CD8-positive, alpha-beta memory T cell (primary cell): ENCODE data around the gene MDGA2. TPM values are rescaled to one million over a fixed set of nuclear protein-coding genes. Genes with fewer than 3 reads are reported as not detected.

ENCODE experiments used
- CTCF ChIA-PET: fragments of 350-600 bp; sonication (Branson Sonifier 250); formaldehyde crosslinking; loops from one replicate; lab custom pipeline; 2021; ENCODE audit warnings: antibody characterized with exemption; lab: Charles Lee
- POLR2A ChIA-PET: fragments of 350-600 bp; sonication (Branson Sonifier 250); formaldehyde crosslinking; loops from one replicate; lab custom pipeline; 2021; ENCODE audit warnings: antibody characterized with exemption; lab: Charles Lee
- DNase-seq, 5 donors: peaks; one replicate each; pipeline versions ENCODE4 v3.0.0 to v3.0.0-alpha.2; 2020 to 2022; ENCODE audit warnings: mixed read lengths in 1 of 5
- H3K27ac ChIP-seq: one replicate; pipeline ENCODE4 v1.7.0; 2013; ENCODE audit warnings: low read depth, mild to moderate bottlenecking, low read length, moderate library complexity
- H3K27me3 ChIP-seq: 2 replicates; pipeline ENCODE4 v1.7.0; 2013; ENCODE audit warnings: low read length, mild to moderate bottlenecking; ENCODE audit not compliant: insufficient read depth, poor library complexity, severe bottlenecking
- H3K36me3 ChIP-seq: 2 replicates; pipeline ENCODE4 v1.7.0; 2013; ENCODE audit warnings: mild to moderate bottlenecking, low read length, moderate library complexity; ENCODE audit not compliant: insufficient read depth
- H3K4me1 ChIP-seq: 2 replicates; pipeline ENCODE4 v1.7.0; 2013; ENCODE audit warnings: mild to moderate bottlenecking, low read length, moderate library complexity; ENCODE audit not compliant: insufficient read depth
- H3K4me3 ChIP-seq: 2 replicates; pipeline ENCODE4 v1.7.0; 2013; ENCODE audit warnings: mild to moderate bottlenecking, low read length
- H3K9me3 ChIP-seq: 2 replicates; pipeline ENCODE4 v1.7.0; 2013; ENCODE audit warnings: mild to moderate bottlenecking, low read length
- H3K27ac Mint-ChIP-seq, 8 donors: one replicate each; pipeline ENCODE4 v1.8.0; 2020 to 2021; ENCODE audit warnings: mixed read lengths in 8 of 8, mild to moderate bottlenecking in 6 of 8, inconsistent platforms in 3 of 8, moderate library complexity in 3 of 8
- H3K27me3 Mint-ChIP-seq, 2 donors: one replicate each; pipeline ENCODE4 v1.8.0; 2020 to 2021; ENCODE audit warnings: mixed read lengths in 2 of 2, mild to moderate bottlenecking in 1 of 2, moderate library complexity in 1 of 2
- H3K36me3 Mint-ChIP-seq, 3 donors: one replicate each; pipeline ENCODE4 v1.8.0; 2020 to 2021; ENCODE audit warnings: mixed read lengths in 3 of 3, inconsistent platforms in 1 of 3, mild to moderate bottlenecking in 1 of 3
- H3K4me1 Mint-ChIP-seq, 3 donors: one replicate each; pipeline ENCODE4 v1.8.0; 2020 to 2021; ENCODE audit warnings: mixed read lengths in 3 of 3, inconsistent platforms in 1 of 3, mild to moderate bottlenecking in 1 of 3
- H3K4me3 Mint-ChIP-seq, 7 donors: one replicate each; pipeline ENCODE4 v1.8.0; 2020 to 2021; ENCODE audit warnings: mixed read lengths in 7 of 7, mild to moderate bottlenecking in 6 of 7, moderate library complexity in 4 of 7, inconsistent platforms in 2 of 7
- H3K9me3 Mint-ChIP-seq, 5 donors: one replicate each; pipeline ENCODE4 v1.8.0; 2020 to 2022; ENCODE audit warnings: mixed read lengths in 5 of 5, mild to moderate bottlenecking in 3 of 5, moderate library complexity in 2 of 5, inconsistent platforms in 1 of 5
- polyA plus RNA-seq: library from polyadenylated mRNA; unstranded; fragments of 300-500 nt; fragmentation: Illumina TruSeq; gene quantifications from one replicate; pipeline ENCODE4 v1.2.3, GENCODE V29; 2021
- total RNA-seq, 2 experiments: library from RNA; stranded (reverse); gene quantifications; one replicate each; pipeline ENCODE4 v1.2.3, GENCODE V29; 2021

MDGA2 gene
- total and polyA plus RNA-seq, 3 experiments from 2014 or later, result not detected

GRCh38 chr14:47008732-47009131, 666.7 kb downstream of the MDGA2 start:
- Histone ChIP-seq H3K27ac (no peak overlapping the region), H3K4me3 (no peak overlapping the region), H3K27me3 (no peaks in the 10 kb centered on the region), H3K4me1 (no peaks in the 10 kb centered on the region), H3K36me3 (no peaks in the 10 kb centered on the region), H3K9me3 (no peaks in the 10 kb centered on the region)
- ChIA-PET CTCF (no interaction called here), POLR2A (no interaction called here)
- no peak overlapping the region for H3K27ac Mint-ChIP-seq
- no peaks in the 10 kb centered on the region for H3K4me1 Mint-ChIP-seq
- H3K27me3 Mint-ChIP-seq, result no peaks in the 10 kb centered on the region
- no peak overlapping the region for H3K4me3 Mint-ChIP-seq
- H3K36me3 Mint-ChIP-seq, result no peaks in the 10 kb centered on the region
- no peak for DNase-seq
- peaks cover 4 to 13% (median 11%) of the 10 kb centered on the region in 5 donors for H3K9me3 Mint-ChIP-seq

GRCh38 chr14:46999661-47000060, 675.7 kb downstream of the MDGA2 start:
- Histone ChIP-seq H3K4me3 (no peak overlapping the region), H3K27me3 (no peaks in the 10 kb centered on the region), H3K36me3 (no peaks in the 10 kb centered on the region), H3K9me3 (no peaks in the 10 kb centered on the region), H3K4me1 (no peaks in the 10 kb centered on the region), H3K27ac (no peak overlapping the region)
- no peaks in the 10 kb centered on the region for H3K36me3 Mint-ChIP-seq
- H3K9me3 Mint-ChIP-seq, result peaks cover 4 to 29% (median 7%) of the 10 kb centered on the region in 5 donors
- POLR2A ChIA-PET, result no interaction called here
- no peak overlapping the region for H3K4me3 Mint-ChIP-seq
- CTCF ChIA-PET, result no interaction called here
- no peaks in the 10 kb centered on the region for H3K27me3 Mint-ChIP-seq
- H3K27ac Mint-ChIP-seq, result no peak overlapping the region
- no peaks in the 10 kb centered on the region for H3K4me1 Mint-ChIP-seq
- DNase-seq, result no peak

- Mint-ChIP-seq H3K9me3 (peaks cover 2 to 43% (median 12%) of the 10 kb centered on the region in 5 donors), H3K27ac (no peak overlapping the region), H3K4me1 (no peaks in the 10 kb centered on the region), H3K4me3 (no peak overlapping the region), H3K36me3 (no peaks in the 10 kb centered on the region), H3K27me3 (no peaks in the 10 kb centered on the region)
- no peak overlapping the region for H3K4me3 ChIP-seq
- H3K36me3 ChIP-seq, result no peaks in the 10 kb centered on the region
- DNase-seq, result no peak
- ChIA-PET CTCF (no interaction called here), POLR2A (no interaction called here)
- no peaks in the 10 kb centered on the region for H3K27me3 ChIP-seq
- H3K27ac ChIP-seq, result no peak overlapping the region
- no peaks in the 10 kb centered on the region for H3K9me3 ChIP-seq
- H3K4me1 ChIP-seq, result no peaks in the 10 kb centered on the region
These were observed 685.8 kb downstream of the MDGA2 start for GRCh38 chr14:46989566-46989965.

- Mint-ChIP-seq H3K27ac (no peak overlapping the region), H3K4me3 (no peak overlapping the region), H3K9me3 (peaks cover 2 to 39% (median 7%) of the 10 kb centered on the region in 5 donors), H3K4me1 (no peaks in the 10 kb centered on the region), H3K36me3 (no peaks in the 10 kb centered on the region), H3K27me3 (no peaks in the 10 kb centered on the region)
- H3K9me3 ChIP-seq, result no peaks in the 10 kb centered on the region
- no peaks in the 10 kb centered on the region for H3K4me1 ChIP-seq
- no peak for DNase-seq
- POLR2A ChIA-PET, result no interaction called here
- CTCF ChIA-PET, result interaction anchor here (1.0 kb wide), 1 partner anchor 9 kb away, joined by 3 read pairs; no protein-coding TSS in a partner anchor
- H3K4me3 ChIP-seq, result no peak overlapping the region
- no peaks in the 10 kb centered on the region for H3K36me3 ChIP-seq
- no peak overlapping the region for H3K27ac ChIP-seq
- H3K27me3 ChIP-seq, result no peaks in the 10 kb centered on the region
These were observed 687.1 kb downstream of the MDGA2 start for GRCh38 chr14:46988312-46988711.

GRCh38 chr14:46985529-46986380, 689.6 kb downstream of the MDGA2 start:
- H3K4me3 ChIP-seq, result no peak overlapping the region
- Mint-ChIP-seq H3K27ac (no peak overlapping the region), H3K9me3 (peaks cover 5 to 25% (median 9%) of the 10 kb centered on the region in 5 donors), H3K4me3 (no peak overlapping the region), H3K4me1 (no peaks in the 10 kb centered on the region), H3K36me3 (no peaks in the 10 kb centered on the region), H3K27me3 (no peaks in the 10 kb centered on the region)
- H3K27me3 ChIP-seq, result no peaks in the 10 kb centered on the region
- no peaks in the 10 kb centered on the region for H3K36me3 ChIP-seq
- DNase-seq, result no peak
- POLR2A ChIA-PET, result no interaction called here
- H3K27ac ChIP-seq, result no peak overlapping the region
- no peaks in the 10 kb centered on the region for H3K9me3 ChIP-seq
- H3K4me1 ChIP-seq, result no peaks in the 10 kb centered on the region
- CTCF ChIA-PET, result no interaction called here

GRCh38 chr14:46973295-46973694, 702.1 kb downstream of the MDGA2 start:
- H3K9me3 ChIP-seq, result no peaks in the 10 kb centered on the region
- POLR2A ChIA-PET, result no interaction called here
- no peak for DNase-seq
- H3K4me3 Mint-ChIP-seq, result no peak overlapping the region
- H3K9me3 Mint-ChIP-seq, result peaks cover 3 to 51% (median 15%) of the 10 kb centered on the region in 5 donors
- no peaks in the 10 kb centered on the region for H3K4me1 ChIP-seq
- H3K27me3 ChIP-seq, result no peaks in the 10 kb centered on the region
- CTCF ChIA-PET, result no interaction called here
- no peaks in the 10 kb centered on the region for H3K27me3 Mint-ChIP-seq
- no peak overlapping the region for H3K27ac ChIP-seq
- no peaks in the 10 kb centered on the region for H3K4me1 Mint-ChIP-seq
- H3K36me3 Mint-ChIP-seq, result no peaks in the 10 kb centered on the region
- no peak overlapping the region for H3K4me3 ChIP-seq
- no peaks in the 10 kb centered on the region for H3K36me3 ChIP-seq
- no peak overlapping the region for H3K27ac Mint-ChIP-seq

GRCh38 chr14:46964378-46964777, 711.0 kb downstream of the MDGA2 start:
- CTCF ChIA-PET, result no interaction called here
- peaks cover 2 to 20% (median 17%) of the 10 kb centered on the region in 5 donors for H3K9me3 Mint-ChIP-seq

GRCh38 chr14:46951103-46951502, 724.3 kb downstream of the MDGA2 start:
- Histone ChIP-seq H3K36me3 (no peaks in the 10 kb centered on the region), H3K4me3 (no peak overlapping the region), H3K27me3 (no peaks in the 10 kb centered on the region), H3K9me3 (no peaks in the 10 kb centered on the region), H3K27ac (no peak overlapping the region), H3K4me1 (no peaks in the 10 kb centered on the region)
- Mint-ChIP-seq H3K4me1 (no peaks in the 10 kb centered on the region), H3K27me3 (no peaks in the 10 kb centered on the region), H3K4me3 (no peak overlapping the region), H3K27ac (no peak overlapping the region), H3K9me3 (peaks cover 5 to 58% (median 10%) of the 10 kb centered on the region in 5 donors), H3K36me3 (no peaks in the 10 kb centered on the region)
- ChIA-PET CTCF (no interaction called here), POLR2A (no interaction called here)
- no peak for DNase-seq

More at GRCh38 chr14:46964378-46964777, 711.0 kb downstream of the MDGA2 start:
- POLR2A ChIA-PET, result interaction anchor here (0.8 kb wide), 1 partner anchor 186 kb away, joined by 5 read pairs; no protein-coding TSS in a partner anchor
- no peaks in the 10 kb centered on the region for H3K9me3 ChIP-seq
- no peak overlapping the region for H3K4me3 Mint-ChIP-seq
- no peak overlapping the region for H3K4me3 ChIP-seq
- no peak for DNase-seq
- H3K27ac Mint-ChIP-seq, result no peak overlapping the region
- no peaks in the 10 kb centered on the region for H3K4me1 ChIP-seq
- no peaks in the 10 kb centered on the region for H3K36me3 ChIP-seq
- H3K27me3 Mint-ChIP-seq, result no peaks in the 10 kb centered on the region
- no peaks in the 10 kb centered on the region for H3K4me1 Mint-ChIP-seq
- no peak overlapping the region for H3K27ac ChIP-seq
- H3K27me3 ChIP-seq, result no peaks in the 10 kb centered on the region
- H3K36me3 Mint-ChIP-seq, result no peaks in the 10 kb centered on the region
